ENCODE results near the gene GPR12.

The GPR12 gene

GRCh38 chr13:26759907-26760831 lies at the start of gene GPR12:
TSS of gene GPR12 (minus strand) at chr13:26760786. CDS start at chr13:26759827, 959 bp downstream.
- no peak for DNase-seq

- DNase-seq = no peak
These were observed 49.5 kb upstream of the GPR12 start for GRCh38 chr13:26810095-26810494.

- no peak for DNase-seq
These were observed 46.3 kb upstream of the GPR12 start for GRCh38 chr13:26806891-26807290.

- DNase-seq = no peak
These were observed 27.4 kb upstream of the GPR12 start for GRCh38 chr13:26787961-26788360.

- no peak for DNase-seq
These were observed 26.2 kb upstream of the GPR12 start for GRCh38 chr13:26786651-26787295.

GRCh38 chr13:26785838-26786630 lies 25.4 kb upstream of the GPR12 start:
- no peak for DNase-seq

- DNase-seq = no peak
These were observed 24.4 kb upstream of the GPR12 start for GRCh38 chr13:26784704-26785639.

- no peak for DNase-seq
These were observed 19.8 kb upstream of the GPR12 start for GRCh38 chr13:26780411-26780810.

- DNase-seq = no peak
These were observed 18.7 kb upstream of the GPR12 start for GRCh38 chr13:26779321-26779720.

GRCh38 chr13:26772531-26772930 lies 11.9 kb upstream of the GPR12 start:
- no peak for DNase-seq

GRCh38 chr13:26771796-26772195 lies 11.2 kb upstream of the GPR12 start:
- DNase-seq = no peak

- no peak for DNase-seq
These were observed 2.3 kb upstream of the GPR12 start for GRCh38 chr13:26762745-26763345.

- DNase-seq = no peak
These were observed 421 bp upstream of the GPR12 start for GRCh38 chr13:26760832-26761582.

GRCh38 chr13:26759249-26759906 lies 1.2 kb downstream of the GPR12 start:
- no peak for DNase-seq

GRCh38 chr13:26758496-26759157 lies 2.0 kb downstream of the GPR12 start:
- no peak for DNase-seq

GRCh38 chr13:26756961-26757360 lies 3.6 kb downstream of the GPR12 start:
- DNase-seq = no peak

- no peak for DNase-seq
These were observed 7.9 kb downstream of the GPR12 start for GRCh38 chr13:26752671-26753070.

- DNase-seq = no peak
These were observed 10.7 kb downstream of the GPR12 start for GRCh38 chr13:26749905-26750304.

- DNase-seq = no peak
These were observed 11.3 kb downstream of the GPR12 start for GRCh38 chr13:26749285-26749684.

- no peak for DNase-seq
These were observed 12.9 kb downstream of the GPR12 start for GRCh38 chr13:26747706-26748105.
